Left forelimb (tissue), 1 donor: Measurements from ENCODE around the gene RAB11A.
A peak's percentile ranks its signal among the peaks of the same experiment; 100 is the strongest.

Experiments
- DNase-seq: peaks from one replicate; pipeline ENCODE4 v3.0.0-alpha.2; 2018; ENCODE audit warnings: low spot score

Gene RAB11A

GRCh38 chr15:65885668-65886218, 16.5 kb downstream of the RAB11A start:
- DNase-seq, result no peak

DNA sequence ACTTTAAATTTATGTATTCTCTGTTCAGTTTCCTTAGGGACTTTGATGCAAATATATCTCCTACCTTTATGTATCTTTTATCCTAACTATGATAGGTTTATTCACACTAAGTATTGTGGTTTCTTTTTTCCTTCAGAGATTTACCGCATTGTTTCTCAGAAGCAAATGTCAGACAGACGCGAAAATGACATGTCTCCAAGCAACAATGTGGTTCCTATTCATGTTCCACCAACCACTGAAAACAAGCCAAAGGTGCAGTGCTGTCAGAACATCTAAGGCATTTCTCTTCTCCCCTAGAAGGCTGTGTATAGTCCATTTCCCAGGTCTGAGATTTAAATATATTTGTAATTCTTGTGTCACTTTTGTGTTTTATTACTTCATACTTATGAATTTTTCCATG, 18.3 kb downstream of the RAB11A start:
- no peak for DNase-seq

DNA sequence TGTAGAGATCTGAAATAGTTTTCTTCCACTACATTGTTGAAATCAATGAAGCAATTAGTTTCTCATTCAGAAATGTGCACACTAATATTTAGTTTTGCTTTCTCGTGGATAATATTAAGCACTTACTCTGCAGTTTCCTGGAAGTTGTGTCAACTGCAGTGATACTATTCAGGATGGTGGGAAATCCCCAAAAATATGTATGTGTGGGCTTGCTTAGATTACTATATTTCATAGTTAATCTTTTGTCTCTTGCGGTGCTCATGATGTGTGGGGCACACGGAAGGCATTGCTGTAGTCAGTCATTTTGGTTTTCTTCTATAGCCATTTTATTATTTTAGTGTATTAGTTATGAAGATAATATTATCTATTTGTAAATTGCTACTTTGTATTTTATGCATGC, 19.7 kb downstream of the RAB11A start:
- DNase-seq, result no peak

GRCh38 chr15:65893060-65893459, 23.8 kb downstream of the RAB11A start:
- DNase-seq, result no peak

GRCh38 chr15:65896236-65896635, 26.9 kb downstream of the RAB11A start:
- no peak for DNase-seq

GRCh38 chr15:65900488-65900887, 31.2 kb downstream of the RAB11A start:
- DNase-seq, result no peak

DNA sequence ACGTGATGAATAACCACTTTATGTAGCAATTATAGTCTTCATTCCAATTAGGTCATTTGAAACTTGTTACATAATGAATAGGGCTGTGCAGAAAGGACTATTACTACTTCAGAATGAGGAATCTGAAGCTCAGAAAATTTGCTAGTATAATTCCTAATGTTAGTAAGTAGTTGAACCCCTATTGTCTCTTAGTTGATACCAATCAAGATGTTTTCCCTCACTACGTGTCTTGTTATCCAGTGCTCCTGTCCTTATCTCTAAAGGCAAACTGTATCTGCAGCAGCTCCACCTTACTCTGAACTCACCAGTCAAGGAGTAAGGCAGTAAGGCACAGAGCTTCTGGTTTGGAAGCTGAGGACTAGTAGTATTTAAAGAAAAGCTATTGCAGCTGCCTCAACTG, 32.0 kb downstream of the RAB11A start:
- no peak for DNase-seq

DNA sequence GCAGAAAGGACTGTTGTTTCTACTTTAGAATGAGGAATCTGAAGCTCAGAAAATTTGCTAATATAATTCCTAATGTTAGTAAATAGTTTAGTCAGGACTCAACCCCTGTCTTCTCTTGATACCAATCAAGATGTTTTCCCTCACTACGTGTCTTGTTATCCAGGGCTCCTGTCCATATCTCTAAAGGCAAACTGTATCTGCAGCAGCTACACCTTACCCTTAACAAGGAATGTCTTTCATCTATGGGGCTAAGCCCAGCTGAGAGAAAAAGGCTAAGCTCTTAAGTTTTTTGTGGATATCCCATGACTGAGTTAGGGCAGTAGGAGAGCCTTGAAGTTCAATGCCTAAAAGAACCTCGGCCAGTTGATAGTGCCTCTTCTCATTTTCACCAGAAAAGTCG, 32.5 kb downstream of the RAB11A start:
- DNase-seq, result no peak

GRCh38 chr15:65902373-65902772, 33.1 kb downstream of the RAB11A start:
- DNase-seq, result no peak

DNA sequence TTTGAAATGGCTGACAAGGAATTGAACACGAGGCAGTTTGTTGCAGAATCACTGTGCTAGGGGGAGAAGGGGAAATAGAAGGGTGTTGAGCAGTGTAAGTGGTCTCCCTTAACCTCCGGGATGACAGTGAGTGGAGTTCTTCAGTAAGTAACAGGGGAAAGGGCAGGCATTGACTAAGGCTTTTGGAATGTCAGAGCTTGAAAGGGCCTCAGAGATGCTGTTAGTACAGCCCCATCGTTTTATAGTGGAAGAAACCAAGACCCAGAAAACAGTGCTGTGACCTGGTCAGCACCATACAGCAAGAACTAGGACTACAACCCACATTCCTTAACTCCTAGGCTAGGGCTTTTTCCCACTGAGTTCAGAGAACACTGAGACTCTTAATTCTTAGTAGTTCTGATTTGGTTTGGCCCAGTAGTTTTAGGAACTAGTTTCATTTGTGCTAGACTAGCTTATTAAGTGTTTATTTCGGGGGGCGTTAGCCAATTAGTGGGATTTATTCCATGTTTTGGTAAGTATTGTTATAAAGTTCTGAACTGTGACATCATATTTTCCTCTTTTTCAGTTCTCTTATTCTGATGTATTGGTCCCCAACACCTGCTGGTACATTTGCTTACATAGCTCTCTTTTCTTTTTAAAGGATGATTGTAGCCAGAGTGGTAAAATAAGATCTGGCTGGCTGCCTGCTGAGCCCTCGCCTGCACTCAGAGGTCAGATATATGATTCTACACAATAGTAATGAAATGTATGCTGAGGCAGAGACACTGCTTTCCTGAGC, 34.2 kb downstream of the RAB11A start:
- DNase-seq, result no peak

DNA sequence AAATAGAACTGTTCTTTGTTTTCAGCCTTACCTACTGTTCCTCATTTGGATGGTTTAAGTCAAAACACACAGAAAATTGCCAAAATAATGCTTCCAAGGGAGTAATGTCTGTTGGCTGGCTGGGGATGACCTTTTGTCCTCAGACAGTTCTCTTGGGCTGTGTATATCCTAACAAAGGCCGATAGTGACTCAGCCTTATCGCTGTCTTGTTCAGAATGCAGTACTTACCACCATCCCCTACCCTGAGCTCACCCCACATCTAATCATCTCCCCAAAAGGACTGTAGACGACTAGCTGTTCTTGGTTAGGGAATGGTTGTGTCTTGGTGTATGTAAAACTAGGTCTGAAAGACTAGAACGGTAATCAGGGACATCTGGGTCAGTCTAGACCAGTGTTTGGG, 35.0 kb downstream of the RAB11A start:
- no peak for DNase-seq

- DNase-seq, result no peak
These were observed 37.1 kb downstream of the RAB11A start for GRCh38 chr15:65906396-65906795.

DNA sequence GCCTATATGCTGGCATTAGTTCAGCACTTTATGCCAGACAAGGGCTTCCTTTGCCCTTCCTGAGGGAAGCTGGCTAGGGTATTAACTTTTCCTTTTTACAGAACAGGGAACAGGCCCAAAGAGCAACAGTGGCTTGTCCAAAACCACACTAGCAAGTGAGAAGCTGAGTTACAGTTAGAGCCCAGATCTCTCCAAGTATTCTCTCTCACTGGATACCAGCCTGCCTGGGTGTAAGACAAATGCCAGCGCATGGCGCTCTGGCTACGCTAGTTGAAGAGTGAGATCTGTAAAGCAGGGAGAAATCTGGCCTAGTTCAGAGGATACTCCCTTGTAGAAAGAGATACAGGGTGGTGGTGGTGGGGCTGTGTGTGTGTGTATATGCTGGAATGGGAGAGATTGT, 38.4 kb downstream of the RAB11A start:
- no peak for DNase-seq

DNA sequence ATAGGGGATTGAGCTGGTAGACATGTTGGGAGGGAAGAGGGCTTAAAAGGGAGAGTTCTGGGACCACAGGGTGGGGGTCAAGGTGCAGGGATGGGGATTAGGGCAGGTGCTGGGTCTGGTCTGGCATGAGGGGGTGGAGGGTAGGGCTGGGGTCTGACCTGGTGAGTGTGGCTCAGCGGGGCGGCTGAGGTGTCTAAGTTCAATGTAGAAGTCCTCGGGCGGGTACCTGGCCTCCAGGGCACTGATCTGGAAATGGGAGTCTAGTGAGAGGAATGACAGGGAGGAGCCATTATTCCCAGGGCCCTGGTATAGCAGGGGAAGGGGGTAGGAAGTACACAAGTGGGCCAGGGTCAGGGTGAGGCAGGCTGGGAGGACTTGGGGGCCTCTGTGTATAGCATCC, 39.6 kb downstream of the RAB11A start:
- DNase-seq, result no peak

DNA sequence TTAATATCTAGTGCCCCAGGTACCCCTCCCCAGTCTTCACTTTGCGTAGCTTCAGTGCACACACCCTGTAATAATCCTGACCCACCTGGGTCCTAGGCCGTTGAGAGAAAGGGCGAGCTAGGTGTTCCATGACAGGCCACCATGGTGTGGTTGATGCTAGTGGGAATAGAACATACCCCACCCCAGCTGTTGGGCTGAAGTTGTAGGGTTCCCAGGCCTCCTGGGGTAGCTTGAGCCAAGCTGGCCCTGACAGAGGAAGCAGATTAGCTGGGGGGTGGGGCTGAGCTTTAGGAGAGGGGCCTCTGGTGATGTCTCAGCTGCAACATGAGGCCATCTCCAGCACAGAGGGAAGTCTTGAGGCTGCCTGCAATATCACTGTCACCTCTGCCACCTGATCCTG, 40.5 kb downstream of the RAB11A start:
- no peak for DNase-seq

DNA sequence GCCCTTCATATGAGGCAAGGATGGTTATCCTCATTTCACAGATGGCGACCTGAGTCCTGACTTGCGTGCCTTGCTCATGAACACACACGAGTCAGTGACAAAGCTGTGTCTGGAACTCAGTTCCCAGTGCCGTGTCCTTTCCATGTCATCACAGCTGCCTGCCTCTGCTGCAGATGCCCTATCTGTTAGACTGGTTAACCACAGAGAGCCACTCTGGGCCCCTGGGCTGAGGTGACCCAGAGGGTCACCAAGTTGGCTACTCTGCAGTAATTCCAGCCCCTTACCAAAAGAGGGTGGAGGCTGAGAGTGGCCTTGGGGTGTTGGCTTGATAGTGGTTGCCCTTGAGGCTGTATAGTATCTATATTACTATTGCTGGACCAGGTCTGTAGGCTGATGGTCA, 41.0 kb downstream of the RAB11A start:
- no peak for DNase-seq

DNA sequence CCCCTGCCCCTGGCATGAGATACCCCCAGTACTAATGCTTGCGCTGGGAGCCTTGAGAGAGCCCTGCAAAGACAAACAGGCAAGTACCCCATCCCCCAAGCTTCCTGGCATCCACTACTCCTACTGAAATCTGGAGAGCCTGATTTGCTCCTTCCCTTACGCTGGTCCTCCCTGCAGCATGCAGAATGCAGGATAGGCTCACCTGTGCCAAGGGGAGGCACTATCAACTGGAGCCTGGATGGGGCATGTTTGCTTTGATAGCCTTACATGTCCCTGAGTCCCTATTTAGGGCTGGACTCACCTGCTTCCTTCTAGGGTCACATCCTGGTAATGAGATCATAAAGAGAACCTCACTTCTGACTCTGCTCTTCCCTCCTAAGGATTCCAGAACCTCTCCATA, 42.9 kb downstream of the RAB11A start:
- DNase-seq, result no peak

DNA sequence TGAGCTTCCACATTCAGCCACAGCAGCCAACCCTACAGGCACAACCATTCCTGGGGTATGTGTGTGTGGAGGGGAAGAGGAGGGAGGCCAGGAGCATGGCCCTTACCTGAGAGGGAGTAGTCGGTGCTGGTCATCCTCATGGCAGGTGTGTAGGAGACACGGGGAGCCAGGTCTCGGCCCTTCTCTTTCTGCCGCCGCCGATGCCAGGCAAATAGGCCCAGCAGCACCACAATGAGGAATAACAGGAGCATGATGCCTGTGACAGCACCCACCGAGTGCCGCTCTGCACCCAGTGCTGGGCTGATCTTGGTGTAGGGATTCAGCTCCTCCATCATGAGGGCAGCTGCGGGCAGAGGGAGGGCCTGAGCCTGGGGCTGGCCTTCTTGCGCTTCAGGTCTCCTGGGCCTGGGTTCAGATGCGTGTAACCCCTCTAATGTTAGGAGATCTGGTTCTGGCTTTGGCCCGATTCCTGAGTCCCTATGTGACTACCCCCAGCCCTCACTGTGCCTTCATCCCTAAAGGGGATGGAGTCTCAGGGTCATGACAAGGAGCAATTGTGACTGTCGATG, 44.4 kb downstream of the RAB11A start:
- DNase-seq, result no peak

GRCh38 chr15:65914386-65914785, 45.1 kb downstream of the RAB11A start:
- DNase-seq, result peak; percentile 52

GRCh38 chr15:65914981-65915925, 46.0 kb downstream of the RAB11A start:
- peak; percentile 60 for DNase-seq

GRCh38 chr15:65916041-65916663, 46.9 kb downstream of the RAB11A start:
- DNase-seq, result no peak
